Endothelial cell of umbilical vein (primary cell): ENCODE measurements around the gene IKZF1. TPM values are rescaled to one million over a fixed set of nuclear protein-coding genes. Genes with fewer than 3 reads are reported as not detected.

Experiments
- BruUV-seq: library from RNA; stranded (reverse); fragments of 400-500 nt; replicated peaks from 2 replicates; lab custom pipeline; 2021; lab: Mats Ljungman, UMichigan
- CTCF ChIA-PET: fragments of 300-600, 350-600 bp; sonication (Branson Sonifier 250); formaldehyde crosslinking; loops from one replicate; lab custom pipeline; 2021; ENCODE audit warnings: antibody characterized with exemption, inconsistent platforms; lab: Charles Lee
- POLR2A ChIA-PET: fragments of 300-600, 350-600 bp; sonication (Branson Sonifier 250); formaldehyde crosslinking; loops from one replicate; lab custom pipeline; 2021; ENCODE audit warnings: antibody characterized with exemption, inconsistent platforms; lab: Charles Lee
- DNase-seq: peaks from one replicate; pipeline ENCODE4 v3.0.0-alpha.2; 2011; ENCODE audit warnings: low read depth, low spot score
- FAIRE-seq: peaks from 2 replicates; lab custom pipeline; 2011; peaks lifted over from hg19 to GRCh38; lab: Jason Lieb, UNC
- H2AFZ ChIP-seq: 2 replicates; pipeline ENCODE4 v1.6.0; 2012; ENCODE audit warnings: low read depth, low read length, control low read depth, inconsistent platforms
- H3K27ac ChIP-seq: 2 replicates; pipeline ENCODE4 v1.5.1; 2011; ENCODE audit warnings: low read depth, mild to moderate bottlenecking, control low read depth, low read length, moderate library complexity; ENCODE audit not compliant: insufficient read depth
- H3K27me3 ChIP-seq, 2 experiments: 2 replicates each; pipeline versions ENCODE4 v1.6.0 to v1.6.1; 2011; ENCODE audit warnings: low read length in 2 of 2, mixed read lengths in 1 of 2; ENCODE audit not compliant: control insufficient read depth in 2 of 2, insufficient read depth in 2 of 2
- H3K36me3 ChIP-seq, 2 experiments: 2 replicates in 1 of 2; 3 replicates in 1 of 2; pipeline ENCODE4 v1.5.1; 2011; ENCODE audit warnings: low read length in 2 of 2, mild to moderate bottlenecking in 1 of 2, moderate library complexity in 1 of 2; ENCODE audit not compliant: control insufficient read depth in 2 of 2, insufficient read depth in 2 of 2; ENCODE audit errors: extremely low read depth in 1 of 2
- H3K4me1 ChIP-seq: 3 replicates; pipeline ENCODE4 v1.5.1; 2011; ENCODE audit warnings: mild to moderate bottlenecking, low read length; ENCODE audit not compliant: control insufficient read depth, insufficient read depth; ENCODE audit errors: extremely low read depth
- H3K4me2 ChIP-seq: 2 replicates; pipeline ENCODE4 v1.6.1; 2011; ENCODE audit warnings: low read length, control low read depth, mixed read lengths; ENCODE audit not compliant: insufficient read depth
- H3K4me3 ChIP-seq, 3 experiments: fragments of 200-600 bp in 1 of 3; sonication (generic), shearing (Covaris generic) in 1 of 3; replicated peaks in 1 of 3; 2 replicates each; pipeline ENCODE4 v1.5.1; 2011 to 2016; ENCODE audit warnings: control low read depth in 3 of 3, low read length in 3 of 3, mild to moderate bottlenecking in 2 of 3, inconsistent platforms in 1 of 3, low read depth in 1 of 3, moderate library complexity in 1 of 3; ENCODE audit not compliant: insufficient read depth in 1 of 3
- H3K79me2 ChIP-seq: 2 replicates; pipeline ENCODE4 v1.6.0; 2012; ENCODE audit warnings: low read length, inconsistent platforms; ENCODE audit not compliant: control insufficient read depth, insufficient read depth
- H3K9ac ChIP-seq: replicated peaks from 2 replicates; pipeline ENCODE3; 2011; ENCODE audit warnings: low read length, control low read depth; ENCODE audit not compliant: insufficient read depth; ENCODE audit errors: extremely low read depth
- H3K9me1 ChIP-seq: replicated peaks from 3 replicates; pipeline ENCODE4 v1.6.0; 2011; ENCODE audit warnings: mild to moderate bottlenecking, low read length; ENCODE audit not compliant: control insufficient read depth, insufficient read depth; ENCODE audit errors: extremely low read depth
- H3K9me3 ChIP-seq: replicated peaks from 2 replicates; pipeline ENCODE4 v1.5.1; 2012; ENCODE audit warnings: low read length, inconsistent platforms; ENCODE audit not compliant: control insufficient read depth, insufficient read depth
- H4K20me1 ChIP-seq: replicated peaks from 2 replicates; pipeline ENCODE3; 2011; ENCODE audit warnings: mild to moderate bottlenecking, low read length; ENCODE audit not compliant: control insufficient read depth, insufficient read depth; ENCODE audit errors: extremely low read depth
- CTCF ChIP-seq, 2 donors: IDR thresholded peaks; 1 replicate in 1 of 2; 2 replicates in 1 of 2; pipeline ENCODE4 v1.5.1; 2011; ENCODE audit warnings: low read length in 2 of 2, mild to moderate bottlenecking in 2 of 2, moderate library complexity in 2 of 2, control low read depth in 1 of 2, inconsistent platforms in 1 of 2, low read depth in 1 of 2; ENCODE audit not compliant: insufficient read depth in 1 of 2; ENCODE audit errors: extremely low read depth in 1 of 2
- EZH2 ChIP-seq: IDR thresholded peaks from 2 replicates; pipeline ENCODE4 v1.6.1; 2012; ENCODE audit warnings: borderline replicate concordance, low read depth, mild to moderate bottlenecking, moderate library complexity, low read length, inconsistent platforms; ENCODE audit not compliant: severe bottlenecking
- FOS ChIP-seq: IDR thresholded peaks from 2 replicates; pipeline ENCODE4 v1.6.1; 2011; ENCODE audit warnings: mild to moderate bottlenecking, low read length, moderate library complexity, borderline replicate concordance; ENCODE audit not compliant: insufficient read depth
- GATA2 ChIP-seq: IDR thresholded peaks from 2 replicates; pipeline ENCODE4 v1.7.0; 2011; ENCODE audit warnings: low read depth, mild to moderate bottlenecking, moderate library complexity, mixed read lengths, low read length; ENCODE audit not compliant: insufficient read length, insufficient read depth
- JUN ChIP-seq: IDR thresholded peaks from 2 replicates; pipeline ENCODE4 v1.6.1; 2011; ENCODE audit warnings: borderline replicate concordance, low read depth; ENCODE audit not compliant: insufficient read length, insufficient read depth
- MYC ChIP-seq: IDR thresholded peaks from one replicate; pipeline ENCODE4 v1.6.1; 2011; ENCODE audit warnings: mild to moderate bottlenecking, low read depth, low read length
- POLR2A ChIP-seq: IDR thresholded peaks from 2 replicates; pipeline ENCODE4 v1.6.1; 2012; ENCODE audit warnings: low read depth, mild to moderate bottlenecking, control low read depth, low read length
- POLR2AphosphoS5 ChIP-seq: IDR thresholded peaks from 2 replicates; pipeline ENCODE4 v1.6.1; 2012; ENCODE audit warnings: low read depth, mild to moderate bottlenecking, control low read depth, low read length, moderate library complexity; ENCODE audit not compliant: insufficient read depth
- dilution Hi-C: fragments of 300-500 bp; cut with MboI; formaldehyde crosslinking; loops from one replicate; pipeline ENCODE4 v1.15.0; 2019; ENCODE audit warnings: low sequenced_read_pairs; ENCODE audit not compliant: extremely low pct_ligation_motif_present
- intact Hi-C: fragments of 100-400 bp; cut with micrococcal nuclease; formaldehyde crosslinking; loops from one replicate; pipeline ENCODE4 v1.10.0; 2022
- polyA plus RNA-seq, 4 experiments: library from polyadenylated mRNA; depleted of rRNA in 3 of 4; stranded (reverse) in 3 of 4; unstranded in 1 of 4; fragments of >200 nt; gene quantifications; 2 replicates each; pipeline versions ENCODE4 v1.2.1 to v1.2.3, GENCODE V29; 2011 to 2012; ENCODE audit warnings: missing spikeins in 1 of 4
- total RNA-seq: library from RNA; stranded (reverse); gene quantifications from 2 replicates; pipeline ENCODE4 v1.2.3, GENCODE V29; 2021
- TF ChIP-seq, protein P1 (sequence below): IDR thresholded peaks from 2 replicates; pipeline ENCODE4 v1.6.1; 2011; ENCODE audit not compliant: insufficient read depth, insufficient read length

IKZF1 gene
- total and polyA plus RNA-seq, 2 donors (not counting 3 experiments of a cell fraction or from before 2014, with no cell fraction given): 0.01 to 0.20 TPM

DNA sequence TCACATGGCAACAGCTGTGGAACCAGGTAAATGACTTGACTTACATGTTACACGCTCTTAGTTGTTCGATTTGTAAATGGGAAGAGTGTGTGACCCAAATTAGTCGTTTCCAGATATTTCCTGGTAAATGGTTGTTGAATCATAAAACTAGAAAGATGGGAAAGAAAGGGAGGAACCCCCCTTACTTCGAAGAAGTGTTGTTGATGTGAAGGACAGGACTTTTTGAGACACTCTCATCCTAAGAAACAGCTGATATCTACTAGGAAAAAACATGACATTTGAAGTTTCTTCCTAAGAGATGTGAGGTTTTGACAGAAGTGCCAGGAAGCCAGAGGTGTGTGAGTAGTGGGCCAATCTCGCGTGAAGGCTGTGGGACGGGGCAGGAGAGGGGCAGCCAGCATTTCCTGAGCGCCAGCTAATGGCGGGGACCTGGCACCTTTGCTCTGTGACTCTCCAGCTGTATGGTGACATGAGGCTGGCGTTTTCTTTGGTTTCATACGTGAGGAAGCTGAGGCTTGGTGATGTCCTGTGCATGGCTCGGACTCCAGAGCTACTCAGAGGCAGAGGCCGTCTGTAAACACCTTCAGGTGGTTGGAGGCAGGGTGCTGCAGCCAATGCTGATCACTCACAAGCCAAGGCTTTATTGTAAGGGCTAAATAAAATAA, 53.7 kb downstream of the IKZF1 start:
- TF ChIP-seq FOS: no peak
- no peak for TF ChIP-seq POLR2AphosphoS5
- no peak for TF ChIP-seq EZH2
- TF ChIP-seq MYC: no peak
- no peak for TF ChIP-seq POLR2A
- TF ChIP-seq, protein P1, sequence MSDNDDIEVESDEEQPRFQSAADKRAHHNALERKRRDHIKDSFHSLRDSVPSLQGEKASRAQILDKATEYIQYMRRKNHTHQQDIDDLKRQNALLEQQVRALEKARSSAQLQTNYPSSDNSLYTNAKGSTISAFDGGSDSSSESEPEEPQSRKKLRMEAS: no peak
- TF ChIP-seq CTCF (IDR thresholded peaks at IDR 0.05; ENCODE audit: extremely low read depth in 1 of 2, insufficient read depth in 1 of 2, low read depth in 1 of 2, low read length in 2 of 2): no peak
- TF ChIP-seq JUN: no peak
- no peak for TF ChIP-seq GATA2
- Histone ChIP-seq H4K20me1 (no peaks in the 10 kb centered on the region), H3K27me3 (no peaks in the 10 kb centered on the region), H3K27ac (no peak overlapping the region), H3K4me1 (no peaks in the 10 kb centered on the region), H3K4me3 (no peak overlapping the region), H2AFZ (no peak overlapping the region), H3K79me2 (no peaks in the 10 kb centered on the region), H3K9me3 (no peaks in the 10 kb centered on the region), H3K4me2 (no peak overlapping the region), H3K36me3 (no peaks in the 10 kb centered on the region), H3K9ac (no peak overlapping the region), H3K9me1 (no peaks in the 10 kb centered on the region)
- intact Hi-C loops: no loop called here
- DNase-seq (no peak), FAIRE-seq (no peak)
- POLR2A ChIA-PET: no interaction called here
- dilution Hi-C loops: no loop called here
- CTCF ChIA-PET: no interaction called here
- BruUV-seq: no TSS peak
